Stimulated activated effector memory CD8-positive, alpha-beta T cell treated with anti-CD3 and anti-CD28 coated beads, Interleukin-12 subunit alpha, Interleukin-12 subunit beta, amount 100 ng/mL, for 72 hours (primary cell): ENCODE data around the gene SLC6A13.
A peak's percentile ranks its signal among the peaks of the same experiment; 100 is the strongest.

Experiments
- ATAC-seq: fragments of 150-1000 bp; cut with Tn5 transposase; 2 replicates; pipeline ENCODE4 v1.10.0; 2021
- DNase-seq, 2 donors: peaks; one replicate each; pipeline ENCODE4 v3.0.0; 2021 to 2022; ENCODE audit warnings: low spot score in 2 of 2
- H3K27ac Mint-ChIP-seq: one replicate; pipeline ENCODE4 v1.8.0; 2022; ENCODE audit warnings: mild to moderate bottlenecking, mixed read lengths
- H3K36me3 Mint-ChIP-seq: one replicate; pipeline ENCODE4 v1.8.0; 2022; ENCODE audit warnings: mild to moderate bottlenecking, mixed read lengths
- H3K4me1 Mint-ChIP-seq: one replicate; pipeline ENCODE4 v1.8.0; 2022; ENCODE audit warnings: mixed read lengths
- H3K4me3 Mint-ChIP-seq: one replicate; pipeline ENCODE4 v1.8.0; 2022; ENCODE audit warnings: mild to moderate bottlenecking, mixed read lengths
- H3K9me3 Mint-ChIP-seq: one replicate; pipeline ENCODE4 v1.8.0; 2022; ENCODE audit warnings: mixed read lengths

The SLC6A13 gene

DNA sequence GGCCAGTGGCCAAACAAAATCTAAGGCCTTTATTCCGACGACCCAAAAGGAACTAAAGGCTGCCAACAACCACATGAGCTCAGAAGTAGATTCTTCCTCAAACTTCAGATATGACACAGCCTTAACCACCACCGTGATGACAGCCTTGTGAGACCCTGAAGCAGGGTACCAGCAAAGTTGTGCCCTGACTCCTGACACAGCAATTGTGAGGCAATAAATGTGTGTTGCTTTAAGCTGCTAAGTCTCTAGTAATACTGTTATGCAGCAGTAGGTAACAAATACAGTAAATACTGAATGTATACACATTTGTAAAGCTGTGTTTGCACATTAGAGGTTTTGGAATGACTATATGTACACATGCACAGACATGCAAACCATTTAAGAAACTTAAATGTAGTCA, 10.7 kb upstream of the SLC6A13 start:
- Mint-ChIP-seq H3K27ac (peak overlapping the region; percentile 38), H3K4me3 (no peak overlapping the region), H3K9me3 (no peaks in the 10 kb centered on the region), H3K4me1 (peaks cover 36% of the 10 kb centered on the region), H3K36me3 (peaks cover 8% of the 10 kb centered on the region)
- ATAC-seq, result peak; percentile 95
- peak in 1 of 2 donors; percentile 79 for DNase-seq

DNA sequence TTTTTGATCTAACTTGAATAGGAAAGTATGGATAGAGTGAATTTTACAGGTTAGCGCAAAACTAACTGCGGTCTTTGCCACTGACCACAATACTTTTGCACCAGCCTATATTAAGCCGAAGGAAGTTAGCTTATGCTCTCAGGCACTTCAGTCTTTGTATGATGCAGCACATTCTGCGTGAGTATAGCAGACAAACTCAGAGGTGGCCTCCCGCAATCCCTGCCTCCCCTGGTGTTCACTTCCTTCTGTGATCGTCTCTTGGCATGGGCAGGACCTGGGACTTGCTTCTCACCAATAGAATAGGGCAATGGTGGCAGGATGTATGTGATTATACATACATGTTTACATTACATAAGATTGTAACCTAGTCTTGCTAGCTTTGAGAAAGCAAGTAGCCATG, 10.3 kb upstream of the SLC6A13 start:
- peaks cover 4% of the 10 kb centered on the region for H3K36me3 Mint-ChIP-seq
- peak; percentile 27 for ATAC-seq
- DNase-seq, result no peak

GRCh38 chr12:271161-271560, 8.5 kb upstream of the SLC6A13 start:
- H3K9me3 Mint-ChIP-seq, result no peaks in the 10 kb centered on the region
- ATAC-seq (no peak), DNase-seq (no peak)
- peaks cover 24% of the 10 kb centered on the region for H3K4me1 Mint-ChIP-seq
- H3K36me3 Mint-ChIP-seq, result no peaks in the 10 kb centered on the region
- H3K4me3 Mint-ChIP-seq, result no peak overlapping the region
- peak overlapping the region; percentile 52 for H3K27ac Mint-ChIP-seq

More for the DNA sequence above, 10.3 kb upstream of the SLC6A13 start:
- H3K4me3 Mint-ChIP-seq, result no peak overlapping the region
- peak overlapping the region; percentile 38 for H3K27ac Mint-ChIP-seq
- no peaks in the 10 kb centered on the region for H3K9me3 Mint-ChIP-seq
- H3K4me1 Mint-ChIP-seq, result peaks cover 34% of the 10 kb centered on the region

DNA sequence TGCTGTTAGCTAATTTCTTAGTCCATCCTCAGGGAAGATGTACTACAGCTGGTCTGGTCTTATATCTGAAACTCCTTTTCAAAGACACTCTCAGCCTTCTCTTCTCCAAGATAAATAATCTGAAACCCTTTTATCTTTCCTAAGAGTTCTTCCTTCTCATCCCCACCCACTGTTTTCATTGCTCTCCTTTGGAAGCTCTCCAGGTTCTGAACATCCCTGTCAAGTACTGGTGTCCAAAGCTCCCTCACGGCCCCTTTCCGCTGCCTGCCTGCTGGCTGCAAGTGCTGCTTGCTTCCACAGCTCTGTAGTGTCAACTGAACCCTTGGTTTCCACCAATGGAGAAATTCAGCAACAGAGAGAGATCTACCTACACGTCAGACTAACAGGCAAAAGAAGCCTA, 6.6 kb upstream of the SLC6A13 start:
- H3K36me3 Mint-ChIP-seq, result no peaks in the 10 kb centered on the region
- DNase-seq (no peak), ATAC-seq (no peak)
- H3K27ac Mint-ChIP-seq, result no peak overlapping the region
- no peaks in the 10 kb centered on the region for H3K9me3 Mint-ChIP-seq
- peaks cover 15% of the 10 kb centered on the region for H3K4me1 Mint-ChIP-seq
- no peak overlapping the region for H3K4me3 Mint-ChIP-seq

DNA sequence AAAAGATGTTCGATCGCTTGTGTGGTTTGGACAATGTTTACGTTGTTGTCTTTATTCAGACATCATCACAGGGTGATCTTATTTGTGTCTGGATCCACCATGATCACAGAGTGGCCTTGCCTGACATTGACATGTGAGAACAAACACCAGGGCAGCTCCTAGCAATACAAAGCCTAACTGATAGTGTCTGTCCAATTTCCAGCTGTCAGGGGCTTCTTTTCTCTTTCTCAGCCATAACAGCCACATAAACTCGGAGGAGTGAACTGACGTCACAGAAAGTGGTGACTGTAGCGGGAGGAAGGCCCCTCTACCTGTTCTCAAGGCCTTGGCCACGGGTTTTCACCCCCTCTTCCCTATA, 5.8 kb upstream of the SLC6A13 start:
- Mint-ChIP-seq H3K36me3 (no peaks in the 10 kb centered on the region), H3K4me3 (no peak overlapping the region), H3K9me3 (no peaks in the 10 kb centered on the region), H3K4me1 (peaks cover 13% of the 10 kb centered on the region), H3K27ac (peak overlapping the region; percentile 5)
- no peak for ATAC-seq
- no peak for DNase-seq

DNA sequence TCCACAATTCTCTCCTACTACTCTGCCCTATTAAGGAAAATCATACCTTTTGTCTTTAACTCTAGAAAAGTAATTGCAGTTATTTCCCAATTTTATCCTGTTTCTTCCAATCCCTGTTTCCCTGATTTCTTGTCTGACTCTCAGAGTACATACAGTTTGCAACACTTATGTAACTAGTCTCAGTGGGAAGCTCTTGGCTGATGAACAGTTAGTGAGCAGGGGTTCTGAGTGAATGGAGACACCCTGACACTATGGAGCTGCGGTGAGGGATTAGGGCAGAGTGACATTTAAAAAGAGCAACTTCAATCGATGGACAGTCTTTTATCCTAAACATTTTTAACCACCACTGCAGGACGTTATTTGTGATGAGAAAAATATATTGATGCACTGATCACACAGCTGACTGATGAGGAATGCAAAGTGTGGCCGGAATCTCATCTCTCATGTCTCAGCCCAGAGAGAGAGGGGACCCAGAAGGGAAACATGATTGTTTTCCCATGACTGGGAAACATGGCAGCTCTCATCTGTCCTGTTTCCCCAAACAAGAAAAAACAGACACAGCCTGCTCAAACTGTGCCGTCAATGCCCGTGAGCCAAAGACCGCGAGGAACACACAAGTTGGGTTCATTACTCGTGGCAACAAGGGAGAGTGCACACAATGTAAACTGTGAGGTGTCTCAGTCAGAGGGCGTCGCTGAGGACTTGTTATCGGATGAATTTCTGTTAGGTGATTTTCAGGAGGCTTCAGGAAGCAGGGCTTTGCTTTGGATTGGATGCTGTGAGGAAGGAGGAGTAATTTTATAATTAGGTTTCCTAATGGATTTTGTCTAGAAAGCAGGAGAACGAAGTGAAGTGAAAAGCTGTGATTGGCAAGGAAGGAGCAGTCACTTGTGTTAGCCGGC, 5.2 kb upstream of the SLC6A13 start:
- Mint-ChIP-seq H3K36me3 (no peaks in the 10 kb centered on the region), H3K27ac (peak overlapping the region; percentile 5)

DNA sequence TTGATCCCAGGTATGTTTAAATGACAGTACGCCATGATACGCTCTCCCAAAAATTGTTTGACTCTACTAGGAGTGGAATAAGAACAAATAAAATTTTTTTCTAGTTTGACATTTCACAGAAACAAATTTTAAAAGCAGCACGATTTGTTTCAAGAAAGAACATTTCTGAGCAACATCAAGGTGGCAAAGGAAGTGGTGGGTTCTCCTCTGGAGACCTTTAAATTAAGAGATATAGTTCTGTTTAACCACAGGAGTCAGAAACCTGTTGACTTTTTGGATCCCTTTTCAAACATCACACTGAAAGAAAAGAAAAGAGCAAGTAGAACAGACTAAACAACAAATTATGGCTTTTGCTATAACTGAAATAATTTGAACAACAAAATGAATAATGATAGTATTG, 2.5 kb upstream of the SLC6A13 start:
- no peak overlapping the region for H3K4me3 Mint-ChIP-seq
- no peak overlapping the region for H3K27ac Mint-ChIP-seq
- H3K36me3 Mint-ChIP-seq, result no peaks in the 10 kb centered on the region
- DNase-seq, result no peak
- no peak for ATAC-seq
- H3K4me1 Mint-ChIP-seq, result no peaks in the 10 kb centered on the region
- H3K9me3 Mint-ChIP-seq, result no peaks in the 10 kb centered on the region

More for the DNA sequence above, 5.2 kb upstream of the SLC6A13 start:
- DNase-seq (no peak), ATAC-seq (no peak)
- H3K4me3 Mint-ChIP-seq, result no peak overlapping the region
- peaks cover 6% of the 10 kb centered on the region for H3K4me1 Mint-ChIP-seq
- no peaks in the 10 kb centered on the region for H3K9me3 Mint-ChIP-seq

GRCh38 chr12:264269-264668, 1.6 kb upstream of the SLC6A13 start:
- Mint-ChIP-seq H3K9me3 (no peaks in the 10 kb centered on the region), H3K27ac (no peak overlapping the region), H3K4me1 (no peaks in the 10 kb centered on the region), H3K4me3 (no peak overlapping the region), H3K36me3 (no peaks in the 10 kb centered on the region)
- no peak for ATAC-seq
- no peak for DNase-seq

GRCh38 chr12:263574-263973, 938 bp upstream of the SLC6A13 start:
- ATAC-seq (no peak), DNase-seq (no peak)
- H3K36me3 Mint-ChIP-seq, result no peaks in the 10 kb centered on the region
- no peaks in the 10 kb centered on the region for H3K4me1 Mint-ChIP-seq
- H3K27ac Mint-ChIP-seq, result no peak overlapping the region
- no peaks in the 10 kb centered on the region for H3K9me3 Mint-ChIP-seq
- no peak overlapping the region for H3K4me3 Mint-ChIP-seq

DNA sequence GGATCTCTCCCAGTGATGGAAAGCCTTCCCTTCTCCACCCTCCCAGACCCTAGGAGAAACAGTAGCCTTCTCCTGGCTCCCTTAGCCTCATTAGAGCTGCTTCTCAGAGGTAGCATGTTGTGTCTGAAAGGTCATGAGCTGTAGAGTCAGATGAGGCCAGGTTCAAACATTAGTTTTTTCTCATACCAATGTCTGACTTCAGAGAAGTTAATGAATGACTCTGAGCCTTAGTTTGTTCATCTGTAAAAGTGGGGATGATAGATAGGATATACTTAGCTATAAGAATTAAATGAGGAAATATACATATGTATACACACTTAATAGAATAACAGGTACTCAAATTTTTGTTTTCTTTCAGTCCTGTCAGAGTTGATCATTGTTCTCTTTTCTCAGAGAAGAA, 523 bp downstream of the SLC6A13 start:
- DNase-seq, result no peak
- Mint-ChIP-seq H3K27ac (no peak overlapping the region), H3K4me1 (no peaks in the 10 kb centered on the region), H3K36me3 (no peaks in the 10 kb centered on the region), H3K4me3 (no peak overlapping the region), H3K9me3 (no peaks in the 10 kb centered on the region)
- no peak for ATAC-seq

GRCh38 chr12:257521-258321, 4.9 kb downstream of the SLC6A13 start:
- ATAC-seq, result no peak
- no peak for DNase-seq
- H3K9me3 Mint-ChIP-seq, result no peaks in the 10 kb centered on the region
- no peak overlapping the region for H3K4me3 Mint-ChIP-seq
- H3K4me1 Mint-ChIP-seq, result no peaks in the 10 kb centered on the region
- no peaks in the 10 kb centered on the region for H3K36me3 Mint-ChIP-seq
- peak overlapping the region; percentile 23 for H3K27ac Mint-ChIP-seq

DNA sequence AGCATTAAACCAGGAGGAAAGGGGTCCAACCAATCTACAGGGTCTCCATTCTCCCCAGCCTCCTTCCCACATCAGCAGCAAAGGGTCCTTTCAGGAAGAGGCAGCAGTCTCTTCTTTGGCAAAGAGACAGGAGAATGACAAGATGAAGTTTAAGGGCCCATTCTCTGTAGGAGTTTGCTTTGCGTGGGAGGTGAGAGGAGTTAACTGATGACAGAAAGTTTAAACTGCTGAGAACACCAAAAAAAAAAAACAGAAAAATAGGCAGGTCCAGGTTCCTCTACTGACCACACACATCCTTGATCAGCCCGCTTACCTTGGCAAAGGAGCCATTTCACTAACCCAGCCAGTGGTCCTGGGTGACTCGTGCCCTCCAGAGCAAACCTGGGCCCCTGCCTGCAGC, 5.7 kb downstream of the SLC6A13 start:
- DNase-seq, result no peak
- Mint-ChIP-seq H3K27ac (no peak overlapping the region), H3K4me3 (no peak overlapping the region), H3K36me3 (no peaks in the 10 kb centered on the region), H3K9me3 (no peaks in the 10 kb centered on the region), H3K4me1 (no peaks in the 10 kb centered on the region)
- no peak for ATAC-seq

DNA sequence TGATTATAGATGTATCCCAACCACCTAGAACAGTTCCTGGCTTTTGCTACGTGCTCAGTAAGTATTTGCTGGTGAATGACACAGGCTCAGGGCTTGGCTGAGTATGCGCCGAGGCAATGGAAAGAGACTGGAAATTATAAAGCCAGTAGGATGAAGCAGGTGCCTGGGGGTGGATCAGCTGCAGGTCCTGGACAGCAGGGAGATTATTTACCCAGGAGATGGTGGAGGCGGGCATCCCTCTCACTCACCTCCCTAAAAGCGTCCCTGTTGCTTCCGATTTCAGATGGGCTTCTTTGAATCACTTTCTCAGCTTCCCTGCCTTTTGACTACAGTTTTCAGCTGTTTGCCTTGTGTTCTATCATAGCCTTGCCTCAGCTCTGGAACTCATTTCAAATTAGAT, 6.4 kb downstream of the SLC6A13 start:
- H3K4me1 Mint-ChIP-seq, result no peaks in the 10 kb centered on the region

GRCh38 chr12:254912-255311, 7.7 kb downstream of the SLC6A13 start:
- H3K4me1 Mint-ChIP-seq, result no peaks in the 10 kb centered on the region
- H3K36me3 Mint-ChIP-seq, result no peaks in the 10 kb centered on the region
- no peak overlapping the region for H3K27ac Mint-ChIP-seq
- no peak for DNase-seq
- no peak for ATAC-seq
- no peaks in the 10 kb centered on the region for H3K9me3 Mint-ChIP-seq
- no peak overlapping the region for H3K4me3 Mint-ChIP-seq

More for the DNA sequence above, 6.4 kb downstream of the SLC6A13 start:
- H3K36me3 Mint-ChIP-seq, result no peaks in the 10 kb centered on the region
- no peak overlapping the region for H3K4me3 Mint-ChIP-seq
- H3K9me3 Mint-ChIP-seq, result no peaks in the 10 kb centered on the region
- no peak for DNase-seq
- no peak overlapping the region for H3K27ac Mint-ChIP-seq
- no peak for ATAC-seq

DNA sequence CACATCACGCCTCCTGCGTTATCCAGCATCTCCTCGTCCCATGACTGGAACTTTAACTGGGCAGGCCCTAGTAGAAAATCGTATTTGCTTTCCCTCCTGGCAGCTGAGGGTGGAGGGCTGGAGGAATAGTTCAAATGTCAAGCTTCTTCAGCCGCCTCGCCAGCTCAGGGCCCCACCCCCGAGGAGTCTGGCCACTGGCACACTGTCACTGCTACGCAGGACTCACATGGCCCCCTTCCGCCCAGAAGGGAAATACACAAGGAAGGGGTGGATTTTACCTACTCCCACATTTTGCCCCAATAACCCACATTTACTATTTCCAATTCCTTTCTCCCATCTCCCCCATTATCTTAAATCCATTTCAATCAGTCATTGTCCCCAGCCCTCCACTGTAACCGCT, 8.6 kb downstream of the SLC6A13 start:
- DNase-seq, result no peak
- no peak for ATAC-seq
- H3K27ac Mint-ChIP-seq, result no peak overlapping the region
- H3K36me3 Mint-ChIP-seq, result no peaks in the 10 kb centered on the region
- no peaks in the 10 kb centered on the region for H3K9me3 Mint-ChIP-seq
- no peaks in the 10 kb centered on the region for H3K4me1 Mint-ChIP-seq
- no peak overlapping the region for H3K4me3 Mint-ChIP-seq
